Ishikawa (cell line): ENCODE data around the gene SLC6A13.

Experiments used
- CEBPB ChIP-seq: IDR thresholded peaks from 2 replicates; pipeline ENCODE4 v1.6.1; 2012
- CREB1 ChIP-seq: IDR thresholded peaks from 2 replicates; pipeline ENCODE4 v1.6.1; 2012; ENCODE audit warnings: low read depth
- EGR1 ChIP-seq: IDR thresholded peaks from 2 replicates; pipeline ENCODE4 v1.6.1; 2012
- EP300 ChIP-seq: IDR thresholded peaks from 2 replicates; pipeline ENCODE4 v1.6.1; 2012; ENCODE audit warnings: borderline replicate concordance
- FOXM1 ChIP-seq: IDR thresholded peaks from 2 replicates; pipeline ENCODE4 v1.6.1; 2012; ENCODE audit warnings: low read depth, borderline replicate concordance
- NFIC ChIP-seq: IDR thresholded peaks from 2 replicates; pipeline ENCODE4 v1.6.1; 2012
- RAD21 ChIP-seq: IDR thresholded peaks from 2 replicates; pipeline ENCODE4 v1.6.1; 2012; ENCODE audit warnings: low read depth
- REST ChIP-seq: IDR thresholded peaks from 2 replicates; pipeline ENCODE4 v1.6.1; 2012; ENCODE audit warnings: low read depth, mild to moderate bottlenecking
- TAF1 ChIP-seq: IDR thresholded peaks from 2 replicates; pipeline ENCODE4 v1.6.1; 2012; ENCODE audit warnings: low read depth, mild to moderate bottlenecking
- TCF12 ChIP-seq: IDR thresholded peaks from 2 replicates; pipeline ENCODE4 v1.6.1; 2012; ENCODE audit warnings: low read depth
- TEAD4 ChIP-seq: IDR thresholded peaks from 2 replicates; pipeline ENCODE4 v1.6.1; 2012
- USF1 ChIP-seq: IDR thresholded peaks from 2 replicates; pipeline ENCODE4 v1.6.1; 2012
- YY1 ChIP-seq: IDR thresholded peaks from 2 replicates; pipeline ENCODE4 v1.6.1; 2012; ENCODE audit warnings: low read depth
- ZBTB7A ChIP-seq: IDR thresholded peaks from 2 replicates; pipeline ENCODE4 v1.6.1; 2012; ENCODE audit warnings: low read depth
- TF ChIP-seq, protein P1 (sequence below): IDR thresholded peaks from 2 replicates; pipeline ENCODE4 v1.6.1; 2012

SLC6A13 gene

GRCh38 chr12:197347-197746, 65.3 kb downstream of the SLC6A13 start:
- TF ChIP-seq FOXM1 (no peak), TEAD4 (no peak), YY1 (no peak), NFIC (no peak), CEBPB (no peak), CREB1 (no peak), EP300 (no peak), EGR1 (no peak), RAD21 (no peak), TCF12 (no peak)
- TF ChIP-seq, protein P1, sequence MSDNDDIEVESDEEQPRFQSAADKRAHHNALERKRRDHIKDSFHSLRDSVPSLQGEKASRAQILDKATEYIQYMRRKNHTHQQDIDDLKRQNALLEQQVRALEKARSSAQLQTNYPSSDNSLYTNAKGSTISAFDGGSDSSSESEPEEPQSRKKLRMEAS: no peak

GRCh38 chr12:196436-196835, 66.2 kb downstream of the SLC6A13 start:
- no peak for TF ChIP-seq RAD21
- TF ChIP-seq EP300: no peak
- TF ChIP-seq FOXM1: no peak
- no peak for TF ChIP-seq TEAD4
- TF ChIP-seq CREB1: no peak
- no peak for TF ChIP-seq YY1
- TF ChIP-seq EGR1: no peak
- TF ChIP-seq CEBPB: no peak
- TF ChIP-seq, protein P1: no peak
- no peak for TF ChIP-seq TCF12
- TF ChIP-seq TAF1: no peak
- no peak for TF ChIP-seq REST
- no peak for TF ChIP-seq ZBTB7A
- no peak for TF ChIP-seq USF1
- no peak for TF ChIP-seq NFIC

DNA sequence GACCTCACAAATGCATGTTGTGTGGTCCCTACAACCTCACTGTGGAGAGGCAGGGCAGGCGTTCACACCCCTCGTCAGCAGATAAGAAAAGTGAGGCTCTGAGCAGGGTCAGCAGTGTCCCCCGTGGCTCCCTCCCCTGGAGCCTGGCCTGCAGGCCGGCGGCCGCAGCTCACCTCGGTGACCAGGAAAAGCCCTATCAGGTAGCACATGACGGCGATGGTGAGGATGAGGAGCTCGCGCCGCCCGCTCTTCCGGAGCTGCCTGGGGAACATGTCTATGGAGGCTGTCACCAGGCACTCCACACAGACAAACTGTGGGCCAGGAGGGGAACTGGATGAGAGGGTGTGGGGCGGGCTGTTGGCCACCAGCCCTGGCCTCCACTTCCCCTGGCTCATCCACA, 66.7 kb downstream of the SLC6A13 start:
- TF ChIP-seq YY1 (no peak), TCF12 (no peak), CREB1 (no peak), ZBTB7A (no peak), NFIC (no peak)

DNA sequence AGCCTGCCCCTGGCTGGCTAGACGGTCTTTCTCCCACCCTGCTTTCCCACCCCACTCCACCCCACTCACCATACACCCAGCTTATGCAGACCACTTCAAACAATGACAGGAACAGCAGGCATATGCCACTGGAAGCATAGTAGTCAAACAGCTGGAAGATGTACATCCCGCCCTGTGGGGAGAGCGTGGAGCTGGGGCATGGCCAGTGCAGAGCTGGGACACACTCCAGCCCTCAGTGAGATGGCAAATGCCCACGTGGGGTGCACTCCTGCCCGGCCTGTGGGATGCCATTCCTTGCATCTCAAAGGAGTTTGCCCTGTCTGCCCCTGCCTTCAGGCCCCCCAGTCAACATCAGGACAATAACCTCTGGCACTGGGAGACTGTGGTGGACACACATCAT, 67.5 kb downstream of the SLC6A13 start:
- TF ChIP-seq FOXM1 (no peak), ZBTB7A (no peak), TEAD4 (no peak), TAF1 (no peak), NFIC (no peak), RAD21 (no peak)

DNA sequence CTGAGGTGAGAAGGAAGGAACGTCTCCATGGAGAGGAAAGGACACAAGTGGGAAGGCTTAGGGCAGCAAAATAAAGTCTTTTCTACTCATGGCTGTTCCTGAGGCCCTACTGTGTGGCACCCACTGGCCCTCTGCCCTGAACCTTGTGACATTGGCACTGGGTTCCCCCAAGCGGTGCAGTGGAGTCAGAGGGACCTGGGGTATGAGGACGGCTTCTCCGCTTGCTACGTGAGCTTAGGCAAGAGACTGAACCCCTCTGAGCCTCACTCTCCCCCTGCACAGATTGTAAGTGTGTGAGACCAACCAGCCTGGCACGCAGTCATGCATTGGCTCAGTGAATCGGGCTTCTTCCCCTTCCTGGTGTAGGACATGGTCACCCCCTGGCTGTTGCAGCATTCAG, 68.4 kb downstream of the SLC6A13 start:
- TF ChIP-seq CREB1 (no peak), YY1 (no peak), EP300 (no peak), NFIC (no peak), EGR1 (no peak), USF1 (no peak), REST (no peak), ZBTB7A (no peak), TEAD4 (no peak), TAF1 (no peak)
- TF ChIP-seq, protein P1: no peak

- no peak for TF ChIP-seq REST
- TF ChIP-seq NFIC: no peak
- TF ChIP-seq ZBTB7A: no peak
- no peak for TF ChIP-seq TEAD4
- TF ChIP-seq CEBPB: no peak
- TF ChIP-seq TAF1: no peak
- TF ChIP-seq YY1: no peak
- no peak for TF ChIP-seq TCF12
Observed at GRCh38 chr12:193261-193660, 69.4 kb downstream of the SLC6A13 start.
